ENCODE measurements around the gene TLL1. TPM values are rescaled to one million over a fixed set of nuclear protein-coding genes. Genes with fewer than 3 reads are reported as not detected.

Gene TLL1
- total RNA-seq, 2 donors from 2014 or later = not detected

- no peaks in the 10 kb centered on the region for H3K4me1 Mint-ChIP-seq
- no peaks in the 10 kb centered on the region for H3K36me3 Mint-ChIP-seq (ENCODE audit: low read depth)
- ATAC-seq (replicated peaks) = no peak
- H3K27me3 Mint-ChIP-seq = no peaks in the 10 kb centered on the region
- H3K4me3 Mint-ChIP-seq = no peak overlapping the region
- peaks cover 5% of the 10 kb centered on the region for H3K9me3 Mint-ChIP-seq
- no peak overlapping the region for H3K27ac Mint-ChIP-seq
These were observed 161.9 kb downstream of the TLL1 start for GRCh38 chr4:166034965-166035364.

DNA sequence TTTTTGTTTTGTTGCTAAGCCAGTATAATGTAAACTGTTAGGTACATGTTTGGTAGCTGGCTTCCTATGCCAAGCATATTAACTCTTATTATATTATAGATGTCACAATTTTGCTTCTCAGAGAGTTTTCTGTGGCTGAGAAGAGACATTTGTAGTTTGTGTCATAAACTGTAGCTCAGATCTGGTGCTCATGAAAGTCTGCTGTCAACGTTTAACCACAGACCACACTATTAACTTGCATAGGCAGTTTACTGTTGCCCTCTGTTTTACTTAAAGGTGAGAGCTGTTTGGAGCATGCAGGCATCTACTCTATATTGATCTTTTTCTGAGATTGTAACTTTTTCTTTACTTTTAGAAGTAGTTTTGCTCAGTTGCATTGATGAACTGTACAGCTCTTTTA, 166.8 kb downstream of the TLL1 start:
- no peaks in the 10 kb centered on the region for H3K36me3 Mint-ChIP-seq (ENCODE audit: low read depth)
- no peaks in the 10 kb centered on the region for H3K27me3 Mint-ChIP-seq
- H3K9me3 Mint-ChIP-seq = no peaks in the 10 kb centered on the region
- no peak overlapping the region for H3K4me3 Mint-ChIP-seq
- no peak for ATAC-seq (replicated peaks)
- no peaks in the 10 kb centered on the region for H3K4me1 Mint-ChIP-seq
- no peak overlapping the region for H3K27ac Mint-ChIP-seq

DNA sequence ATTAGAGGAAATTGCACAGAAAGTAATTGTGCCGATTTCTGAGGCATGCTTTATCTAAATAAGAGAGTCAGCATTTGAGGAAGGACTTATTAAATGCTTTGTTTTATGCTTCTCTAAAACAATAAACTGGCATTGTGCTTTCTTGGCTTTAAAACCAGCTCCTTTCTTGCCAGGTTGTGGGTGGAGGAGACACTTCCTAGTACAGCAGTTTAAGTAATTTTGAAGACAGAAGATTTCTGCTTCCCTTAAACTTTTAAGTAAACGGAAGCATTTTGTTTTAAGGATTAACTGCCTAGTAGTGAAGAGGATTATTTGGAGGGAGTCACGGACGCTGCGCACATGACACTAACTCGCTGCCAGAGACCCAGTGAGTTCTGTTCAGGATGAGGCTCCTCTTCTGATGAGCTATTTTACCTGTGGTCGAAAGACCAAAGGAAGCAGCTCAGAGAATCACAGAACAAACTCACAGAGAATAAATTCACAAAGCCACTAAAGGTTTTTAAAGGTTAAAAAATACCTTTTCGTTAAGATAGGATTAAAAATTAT, 169.5 kb downstream of the TLL1 start:
- Mint-ChIP-seq H3K9me3 (no peaks in the 10 kb centered on the region), H3K4me1 (no peaks in the 10 kb centered on the region), H3K27me3 (no peaks in the 10 kb centered on the region), H3K4me3 (no peak overlapping the region), H3K27ac (no peak overlapping the region), H3K36me3 (ENCODE audit: low read depth) (no peaks in the 10 kb centered on the region)
- ATAC-seq (replicated peaks) = no peak

- Mint-ChIP-seq H3K27me3 (no peaks in the 10 kb centered on the region), H3K4me1 (no peaks in the 10 kb centered on the region), H3K4me3 (no peak overlapping the region), H3K27ac (no peak overlapping the region), H3K9me3 (no peaks in the 10 kb centered on the region), H3K36me3 (ENCODE audit: low read depth) (no peaks in the 10 kb centered on the region)
- no peak for ATAC-seq (replicated peaks)
These were observed 170.8 kb downstream of the TLL1 start for GRCh38 chr4:166043801-166044200.

GRCh38 chr4:166044871-166045270, 171.8 kb downstream of the TLL1 start:
- Mint-ChIP-seq H3K9me3 (no peaks in the 10 kb centered on the region), H3K4me3 (no peak overlapping the region), H3K4me1 (no peaks in the 10 kb centered on the region), H3K36me3 (ENCODE audit: low read depth) (no peaks in the 10 kb centered on the region), H3K27ac (no peak overlapping the region), H3K27me3 (no peaks in the 10 kb centered on the region)
- peak; percentile 25 for ATAC-seq (replicated peaks)

- Mint-ChIP-seq H3K4me3 (no peak overlapping the region), H3K27ac (no peak overlapping the region), H3K36me3 (ENCODE audit: low read depth) (no peaks in the 10 kb centered on the region), H3K4me1 (no peaks in the 10 kb centered on the region), H3K27me3 (no peaks in the 10 kb centered on the region), H3K9me3 (no peaks in the 10 kb centered on the region)
- ATAC-seq (replicated peaks) = peak; percentile 93
These were observed 172.4 kb downstream of the TLL1 start for GRCh38 chr4:166045457-166045856.

GRCh38 chr4:166049036-166049435, 176.0 kb downstream of the TLL1 start:
- H3K27me3 Mint-ChIP-seq = no peaks in the 10 kb centered on the region
- H3K4me1 Mint-ChIP-seq = no peaks in the 10 kb centered on the region
- H3K27ac Mint-ChIP-seq = no peak overlapping the region
- no peak for ATAC-seq (replicated peaks)
- H3K36me3 Mint-ChIP-seq (ENCODE audit: low read depth) = no peaks in the 10 kb centered on the region
- no peaks in the 10 kb centered on the region for H3K9me3 Mint-ChIP-seq
- H3K4me3 Mint-ChIP-seq = no peak overlapping the region

DNA sequence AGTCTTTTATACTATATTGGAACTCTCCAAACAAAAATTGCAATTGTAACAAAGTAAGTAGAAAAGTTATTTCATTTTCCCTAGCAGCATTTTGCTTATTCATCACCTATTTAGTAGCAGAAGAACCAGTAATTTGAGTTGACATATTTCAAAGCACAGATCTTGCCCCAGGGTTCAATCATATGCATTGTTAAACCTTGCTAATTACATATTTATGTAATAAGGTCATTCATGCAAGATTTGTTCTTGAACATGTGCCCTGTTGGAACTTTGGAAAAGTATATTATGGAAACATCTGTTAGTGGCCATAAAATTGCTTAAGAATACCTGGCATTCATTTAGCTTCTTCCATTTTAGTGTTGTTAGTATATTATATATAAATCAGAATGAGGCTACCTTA, 191.7 kb downstream of the TLL1 start:
- Mint-ChIP-seq H3K4me1 (no peaks in the 10 kb centered on the region), H3K27me3 (no peaks in the 10 kb centered on the region), H3K4me3 (no peak overlapping the region), H3K27ac (no peak overlapping the region), H3K9me3 (peaks cover 3% of the 10 kb centered on the region), H3K36me3 (ENCODE audit: low read depth) (no peaks in the 10 kb centered on the region)
- no peak for ATAC-seq (replicated peaks)

DNA sequence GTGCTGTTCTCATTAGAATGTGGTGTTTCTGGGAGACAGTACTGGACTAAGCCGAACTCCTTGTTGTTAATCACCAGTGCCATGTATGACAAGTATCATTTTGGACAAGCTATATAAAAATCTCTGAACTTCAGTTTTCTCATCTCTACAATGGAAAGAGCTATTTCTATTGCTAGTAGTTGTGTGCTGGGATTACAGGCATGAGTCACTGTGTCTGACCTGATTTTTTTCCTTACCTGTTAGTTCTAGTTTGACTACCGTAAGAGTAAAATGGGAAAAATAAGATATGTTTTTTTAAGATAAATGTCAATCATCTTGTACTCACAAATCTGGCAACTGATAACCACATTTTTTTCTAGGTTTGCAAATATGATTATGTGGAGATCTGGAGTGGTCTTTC, 192.3 kb downstream of the TLL1 start:
- Mint-ChIP-seq H3K4me1 (no peaks in the 10 kb centered on the region), H3K36me3 (ENCODE audit: low read depth) (no peaks in the 10 kb centered on the region), H3K9me3 (peaks cover 3% of the 10 kb centered on the region), H3K27ac (no peak overlapping the region), H3K27me3 (no peaks in the 10 kb centered on the region), H3K4me3 (no peak overlapping the region)
- ATAC-seq (replicated peaks) = no peak

- no peaks in the 10 kb centered on the region for H3K27me3 Mint-ChIP-seq
- no peak overlapping the region for H3K27ac Mint-ChIP-seq
- no peaks in the 10 kb centered on the region for H3K36me3 Mint-ChIP-seq (ENCODE audit: low read depth)
- H3K4me3 Mint-ChIP-seq = no peak overlapping the region
- no peaks in the 10 kb centered on the region for H3K4me1 Mint-ChIP-seq
- no peak for ATAC-seq (replicated peaks)
- H3K9me3 Mint-ChIP-seq = peaks cover 3% of the 10 kb centered on the region
These were observed 193.9 kb downstream of the TLL1 start for GRCh38 chr4:166066936-166067335.

- no peak overlapping the region for H3K27ac Mint-ChIP-seq
- no peaks in the 10 kb centered on the region for H3K36me3 Mint-ChIP-seq (ENCODE audit: low read depth)
- ATAC-seq (replicated peaks) = no peak
- H3K9me3 Mint-ChIP-seq = no peaks in the 10 kb centered on the region
- no peak overlapping the region for H3K4me3 Mint-ChIP-seq
- H3K4me1 Mint-ChIP-seq = no peaks in the 10 kb centered on the region
- no peaks in the 10 kb centered on the region for H3K27me3 Mint-ChIP-seq
These were observed 194.9 kb downstream of the TLL1 start for GRCh38 chr4:166067915-166068314.

GRCh38 chr4:166073783-166074182, 200.7 kb downstream of the TLL1 start:
- no peaks in the 10 kb centered on the region for H3K27me3 Mint-ChIP-seq
- no peaks in the 10 kb centered on the region for H3K9me3 Mint-ChIP-seq
- peak; percentile 80 for ATAC-seq (replicated peaks)
- H3K4me3 Mint-ChIP-seq = no peak overlapping the region
- H3K36me3 Mint-ChIP-seq (ENCODE audit: low read depth) = no peaks in the 10 kb centered on the region
- no peaks in the 10 kb centered on the region for H3K4me1 Mint-ChIP-seq
- H3K27ac Mint-ChIP-seq = no peak overlapping the region

- Mint-ChIP-seq H3K4me1 (no peaks in the 10 kb centered on the region), H3K4me3 (no peak overlapping the region), H3K27ac (no peak overlapping the region), H3K9me3 (no peaks in the 10 kb centered on the region), H3K27me3 (no peaks in the 10 kb centered on the region), H3K36me3 (ENCODE audit: low read depth) (no peaks in the 10 kb centered on the region)
- ATAC-seq (replicated peaks) = no peak
These were observed 202.6 kb downstream of the TLL1 start for GRCh38 chr4:166075599-166075998.

DNA sequence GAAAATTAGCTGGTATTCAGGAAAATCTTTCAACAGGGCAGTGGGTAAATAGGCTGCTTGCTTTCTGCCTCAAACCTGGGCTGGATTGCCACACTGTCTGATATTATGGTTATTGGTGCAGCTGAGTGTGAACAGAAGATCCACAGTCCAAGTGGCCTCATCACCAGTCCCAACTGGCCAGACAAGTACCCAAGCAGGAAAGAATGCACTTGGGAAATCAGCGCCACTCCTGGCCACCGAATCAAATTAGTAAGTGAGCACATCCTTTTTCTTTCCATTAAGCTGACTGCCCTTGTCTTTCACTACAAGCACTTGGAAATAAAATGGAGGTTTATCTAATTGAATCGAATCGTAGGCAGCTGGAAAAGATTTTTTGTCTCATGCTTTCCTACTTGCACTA, 204.7 kb downstream of the TLL1 start:
- no peak overlapping the region for H3K4me3 Mint-ChIP-seq
- no peaks in the 10 kb centered on the region for H3K4me1 Mint-ChIP-seq
- no peak for ATAC-seq (replicated peaks)
- H3K27ac Mint-ChIP-seq = no peak overlapping the region
- H3K27me3 Mint-ChIP-seq = no peaks in the 10 kb centered on the region
- H3K9me3 Mint-ChIP-seq = no peaks in the 10 kb centered on the region
- no peaks in the 10 kb centered on the region for H3K36me3 Mint-ChIP-seq (ENCODE audit: low read depth)

GRCh38 chr4:166078383-166078782, 205.3 kb downstream of the TLL1 start:
- Mint-ChIP-seq H3K4me1 (no peaks in the 10 kb centered on the region), H3K27ac (no peak overlapping the region), H3K4me3 (no peak overlapping the region), H3K36me3 (ENCODE audit: low read depth) (no peaks in the 10 kb centered on the region), H3K27me3 (no peaks in the 10 kb centered on the region), H3K9me3 (no peaks in the 10 kb centered on the region)
- no peak for ATAC-seq (replicated peaks)

DNA sequence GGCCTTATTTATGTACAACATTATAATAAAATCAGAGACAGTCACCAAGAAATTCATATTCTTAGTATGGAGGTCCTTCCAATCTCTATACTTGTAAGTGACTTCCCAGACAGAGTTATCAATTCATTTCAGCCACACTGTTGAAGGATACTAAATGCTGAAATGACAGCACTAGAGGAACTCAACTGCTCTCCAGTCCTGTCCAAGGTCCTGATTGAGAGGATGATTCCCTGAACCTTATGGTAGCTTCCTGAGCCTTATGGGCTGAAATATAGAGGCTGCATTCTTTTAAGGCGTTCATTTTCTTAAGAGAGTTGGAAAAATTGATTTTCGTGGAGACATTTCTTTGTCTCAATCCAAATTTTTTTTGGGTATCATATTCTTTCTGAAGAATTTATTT, 205.9 kb downstream of the TLL1 start:
- Mint-ChIP-seq H3K9me3 (no peaks in the 10 kb centered on the region), H3K4me1 (no peaks in the 10 kb centered on the region), H3K4me3 (no peak overlapping the region), H3K27ac (no peak overlapping the region), H3K27me3 (no peaks in the 10 kb centered on the region), H3K36me3 (ENCODE audit: low read depth) (no peaks in the 10 kb centered on the region)
- no peak for ATAC-seq (replicated peaks)
